SK-N-MC (cell line): ENCODE measurements around the gene RGS3.

Source experiments
- EZH2 ChIP-seq: fragments of 200-600 bp; sonication (generic); IDR thresholded peaks from one replicate; pipeline ENCODE4 v1.6.1; 2017; ENCODE audit warnings: antibody characterized with exemption
- FOXP2 ChIP-seq: optimal IDR thresholded peaks from 2 replicates; pipeline ENCODE3; 2011; ENCODE audit warnings: mild to moderate bottlenecking, moderate library complexity; ENCODE audit not compliant: insufficient read depth; ENCODE audit errors: extremely low read length, control extremely low read depth
- POLR2AphosphoS5 ChIP-seq: IDR thresholded peaks from 2 replicates; pipeline ENCODE4 v1.6.1; 2012; ENCODE audit warnings: mild to moderate bottlenecking, low read depth, low read length, borderline replicate concordance

GRCh38 chr9:113526231-113526746, 62.8 kb downstream of the RGS3 start:
- TF ChIP-seq EZH2 = no peak
- TF ChIP-seq POLR2AphosphoS5 = no peak
- no peak for TF ChIP-seq FOXP2
